ENCODE results near the gene OR14C36.

DNA sequence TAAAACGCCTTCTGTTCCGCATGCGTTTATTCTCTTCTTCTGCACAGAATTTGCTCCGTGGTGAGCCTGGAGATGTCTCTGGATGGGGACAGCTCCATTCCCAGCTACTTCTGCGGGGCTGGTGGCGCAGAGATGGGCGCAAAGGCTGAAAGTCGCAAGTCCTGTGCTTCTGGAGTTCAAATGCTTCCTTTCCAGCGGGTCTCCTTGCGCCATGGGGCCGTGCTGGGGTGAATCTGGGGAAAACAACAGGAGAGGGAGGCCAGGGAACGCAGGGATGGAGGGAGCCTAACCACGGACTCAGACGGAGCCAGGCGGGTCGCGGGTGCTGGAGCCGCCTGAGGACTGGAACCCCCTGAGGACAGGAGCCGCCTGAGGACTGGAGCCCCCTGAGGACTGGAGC, 42.5 kb upstream of the OR14C36 start:
- TF ChIP-seq, protein P1, sequence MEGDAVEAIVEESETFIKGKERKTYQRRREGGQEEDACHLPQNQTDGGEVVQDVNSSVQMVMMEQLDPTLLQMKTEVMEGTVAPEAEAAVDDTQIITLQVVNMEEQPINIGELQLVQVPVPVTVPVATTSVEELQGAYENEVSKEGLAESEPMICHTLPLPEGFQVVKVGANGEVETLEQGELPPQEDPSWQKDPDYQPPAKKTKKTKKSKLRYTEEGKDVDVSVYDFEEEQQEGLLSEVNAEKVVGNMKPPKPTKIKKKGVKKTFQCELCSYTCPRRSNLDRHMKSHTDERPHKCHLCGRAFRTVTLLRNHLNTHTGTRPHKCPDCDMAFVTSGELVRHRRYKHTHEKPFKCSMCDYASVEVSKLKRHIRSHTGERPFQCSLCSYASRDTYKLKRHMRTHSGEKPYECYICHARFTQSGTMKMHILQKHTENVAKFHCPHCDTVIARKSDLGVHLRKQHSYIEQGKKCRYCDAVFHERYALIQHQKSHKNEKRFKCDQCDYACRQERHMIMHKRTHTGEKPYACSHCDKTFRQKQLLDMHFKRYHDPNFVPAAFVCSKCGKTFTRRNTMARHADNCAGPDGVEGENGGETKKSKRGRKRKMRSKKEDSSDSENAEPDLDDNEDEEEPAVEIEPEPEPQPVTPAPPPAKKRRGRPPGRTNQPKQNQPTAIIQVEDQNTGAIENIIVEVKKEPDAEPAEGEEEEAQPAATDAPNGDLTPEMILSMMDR (conservative IDR thresholded peaks at IDR 0.05; ENCODE audit: low read depth, low read length) = no peak
- no peak for TF ChIP-seq EZH2phosphoT487 (IDR thresholded peaks at IDR 0.05; ENCODE audit: borderline replicate concordance, low read length)
